Endothelial cell of umbilical vein (primary cell): ENCODE results near the gene HDAC9. TPM values are rescaled to one million over a fixed set of nuclear protein-coding genes. Genes with fewer than 3 reads are reported as not detected.

Source experiments
- BruUV-seq: library from RNA; stranded (reverse); fragments of 400-500 nt; replicated peaks from 2 replicates; lab custom pipeline; 2021; lab: Mats Ljungman, UMichigan
- CTCF ChIA-PET: fragments of 300-600, 350-600 bp; sonication (Branson Sonifier 250); formaldehyde crosslinking; loops from one replicate; lab custom pipeline; 2021; ENCODE audit warnings: antibody characterized with exemption, inconsistent platforms; lab: Charles Lee
- POLR2A ChIA-PET: fragments of 300-600, 350-600 bp; sonication (Branson Sonifier 250); formaldehyde crosslinking; loops from one replicate; lab custom pipeline; 2021; ENCODE audit warnings: antibody characterized with exemption, inconsistent platforms; lab: Charles Lee
- DNase-seq: peaks from one replicate; pipeline ENCODE4 v3.0.0-alpha.2; 2011; ENCODE audit warnings: low read depth, low spot score
- FAIRE-seq: peaks from 2 replicates; lab custom pipeline; 2011; peaks lifted over from hg19 to GRCh38; lab: Jason Lieb, UNC
- H2AFZ ChIP-seq: 2 replicates; pipeline ENCODE4 v1.6.0; 2012; ENCODE audit warnings: low read depth, low read length, control low read depth, inconsistent platforms
- H3K27ac ChIP-seq: 2 replicates; pipeline ENCODE4 v1.5.1; 2011; ENCODE audit warnings: low read depth, mild to moderate bottlenecking, control low read depth, low read length, moderate library complexity; ENCODE audit not compliant: insufficient read depth
- H3K27me3 ChIP-seq, 2 experiments: 2 replicates each; pipeline versions ENCODE4 v1.6.0 to v1.6.1; 2011; ENCODE audit warnings: low read length in 2 of 2, mixed read lengths in 1 of 2; ENCODE audit not compliant: control insufficient read depth in 2 of 2, insufficient read depth in 2 of 2
- H3K36me3 ChIP-seq, 2 experiments: 2 replicates in 1 of 2; 3 replicates in 1 of 2; pipeline ENCODE4 v1.5.1; 2011; ENCODE audit warnings: low read length in 2 of 2, mild to moderate bottlenecking in 1 of 2, moderate library complexity in 1 of 2; ENCODE audit not compliant: control insufficient read depth in 2 of 2, insufficient read depth in 2 of 2; ENCODE audit errors: extremely low read depth in 1 of 2
- H3K4me1 ChIP-seq: 3 replicates; pipeline ENCODE4 v1.5.1; 2011; ENCODE audit warnings: mild to moderate bottlenecking, low read length; ENCODE audit not compliant: control insufficient read depth, insufficient read depth; ENCODE audit errors: extremely low read depth
- H3K4me2 ChIP-seq: 2 replicates; pipeline ENCODE4 v1.6.1; 2011; ENCODE audit warnings: low read length, control low read depth, mixed read lengths; ENCODE audit not compliant: insufficient read depth
- H3K4me3 ChIP-seq, 3 experiments: fragments of 200-600 bp in 1 of 3; sonication (generic), shearing (Covaris generic) in 1 of 3; replicated peaks in 1 of 3; 2 replicates each; pipeline ENCODE4 v1.5.1; 2011 to 2016; ENCODE audit warnings: control low read depth in 3 of 3, low read length in 3 of 3, mild to moderate bottlenecking in 2 of 3, inconsistent platforms in 1 of 3, low read depth in 1 of 3, moderate library complexity in 1 of 3; ENCODE audit not compliant: insufficient read depth in 1 of 3
- H3K79me2 ChIP-seq: 2 replicates; pipeline ENCODE4 v1.6.0; 2012; ENCODE audit warnings: low read length, inconsistent platforms; ENCODE audit not compliant: control insufficient read depth, insufficient read depth
- H3K9ac ChIP-seq: replicated peaks from 2 replicates; pipeline ENCODE3; 2011; ENCODE audit warnings: low read length, control low read depth; ENCODE audit not compliant: insufficient read depth; ENCODE audit errors: extremely low read depth
- H3K9me1 ChIP-seq: replicated peaks from 3 replicates; pipeline ENCODE4 v1.6.0; 2011; ENCODE audit warnings: mild to moderate bottlenecking, low read length; ENCODE audit not compliant: control insufficient read depth, insufficient read depth; ENCODE audit errors: extremely low read depth
- H3K9me3 ChIP-seq: replicated peaks from 2 replicates; pipeline ENCODE4 v1.5.1; 2012; ENCODE audit warnings: low read length, inconsistent platforms; ENCODE audit not compliant: control insufficient read depth, insufficient read depth
- H4K20me1 ChIP-seq: replicated peaks from 2 replicates; pipeline ENCODE3; 2011; ENCODE audit warnings: mild to moderate bottlenecking, low read length; ENCODE audit not compliant: control insufficient read depth, insufficient read depth; ENCODE audit errors: extremely low read depth
- CTCF ChIP-seq, 2 donors: IDR thresholded peaks; 1 replicate in 1 of 2; 2 replicates in 1 of 2; pipeline ENCODE4 v1.5.1; 2011; ENCODE audit warnings: low read length in 2 of 2, mild to moderate bottlenecking in 2 of 2, moderate library complexity in 2 of 2, control low read depth in 1 of 2, inconsistent platforms in 1 of 2, low read depth in 1 of 2; ENCODE audit not compliant: insufficient read depth in 1 of 2; ENCODE audit errors: extremely low read depth in 1 of 2
- EZH2 ChIP-seq: IDR thresholded peaks from 2 replicates; pipeline ENCODE4 v1.6.1; 2012; ENCODE audit warnings: borderline replicate concordance, low read depth, mild to moderate bottlenecking, moderate library complexity, low read length, inconsistent platforms; ENCODE audit not compliant: severe bottlenecking
- FOS ChIP-seq: IDR thresholded peaks from 2 replicates; pipeline ENCODE4 v1.6.1; 2011; ENCODE audit warnings: mild to moderate bottlenecking, low read length, moderate library complexity, borderline replicate concordance; ENCODE audit not compliant: insufficient read depth
- GATA2 ChIP-seq: IDR thresholded peaks from 2 replicates; pipeline ENCODE4 v1.7.0; 2011; ENCODE audit warnings: low read depth, mild to moderate bottlenecking, moderate library complexity, mixed read lengths, low read length; ENCODE audit not compliant: insufficient read length, insufficient read depth
- JUN ChIP-seq: IDR thresholded peaks from 2 replicates; pipeline ENCODE4 v1.6.1; 2011; ENCODE audit warnings: borderline replicate concordance, low read depth; ENCODE audit not compliant: insufficient read length, insufficient read depth
- MAX ChIP-seq: IDR thresholded peaks from 2 replicates; pipeline ENCODE4 v1.6.1; 2011; ENCODE audit not compliant: insufficient read depth, insufficient read length
- MYC ChIP-seq: IDR thresholded peaks from one replicate; pipeline ENCODE4 v1.6.1; 2011; ENCODE audit warnings: mild to moderate bottlenecking, low read depth, low read length
- POLR2A ChIP-seq: IDR thresholded peaks from 2 replicates; pipeline ENCODE4 v1.6.1; 2012; ENCODE audit warnings: low read depth, mild to moderate bottlenecking, control low read depth, low read length
- POLR2AphosphoS5 ChIP-seq: IDR thresholded peaks from 2 replicates; pipeline ENCODE4 v1.6.1; 2012; ENCODE audit warnings: low read depth, mild to moderate bottlenecking, control low read depth, low read length, moderate library complexity; ENCODE audit not compliant: insufficient read depth
- dilution Hi-C: fragments of 300-500 bp; cut with MboI; formaldehyde crosslinking; loops from one replicate; pipeline ENCODE4 v1.15.0; 2019; ENCODE audit warnings: low sequenced_read_pairs; ENCODE audit not compliant: extremely low pct_ligation_motif_present
- intact Hi-C: fragments of 100-400 bp; cut with micrococcal nuclease; formaldehyde crosslinking; loops from one replicate; pipeline ENCODE4 v1.10.0; 2022
- polyA plus RNA-seq, 4 experiments: library from polyadenylated mRNA; depleted of rRNA in 3 of 4; stranded (reverse) in 3 of 4; unstranded in 1 of 4; fragments of >200 nt; gene quantifications; 2 replicates each; pipeline versions ENCODE4 v1.2.1 to v1.2.3, GENCODE V29; 2011 to 2012; ENCODE audit warnings: missing spikeins in 1 of 4
- total RNA-seq: library from RNA; stranded (reverse); gene quantifications from 2 replicates; pipeline ENCODE4 v1.2.3, GENCODE V29; 2021

Gene HDAC9
- total and polyA plus RNA-seq, 2 donors (not counting 3 experiments of a cell fraction or from before 2014, with no cell fraction given) = 1.8 to 11.6 TPM

GRCh38 chr7:18558503-18558902 is 63.0 kb downstream of the HDAC9 start:
- H3K27me3 ChIP-seq = no peaks in the 10 kb centered on the region
- intact Hi-C loops (no loop called here), dilution Hi-C loops (loop anchor here (25.0 kb wide), 1 partner anchor 196 kb away; no protein-coding TSS in a partner anchor)
- BruUV-seq = no TSS peak
- H3K9me1 ChIP-seq = no peaks in the 10 kb centered on the region
- no peak for FAIRE-seq
- no peaks in the 10 kb centered on the region for H3K9me3 ChIP-seq
- CTCF ChIA-PET = interaction anchor here (0.9 to 5.3 kb wide), 5 partner anchors 9 to 206 kb away, joined by 3 to 19 read pairs (median 5); no protein-coding TSS in a partner anchor
- TF ChIP-seq EZH2 (no peak), GATA2 (no peak), POLR2AphosphoS5 (no peak), JUN (no peak), MYC (no peak)
- H3K4me2 ChIP-seq = no peak overlapping the region
- no peak overlapping the region for H2AFZ ChIP-seq
- no peak for DNase-seq
- H3K27ac ChIP-seq = no peak overlapping the region
- no peak overlapping the region for H3K4me3 ChIP-seq
- H3K4me1 ChIP-seq = peaks cover 3% of the 10 kb centered on the region
- H3K9ac ChIP-seq = no peak overlapping the region
- no peaks in the 10 kb centered on the region for H3K36me3 ChIP-seq
- H4K20me1 ChIP-seq = no peaks in the 10 kb centered on the region
- POLR2A ChIA-PET = no interaction called here
- H3K79me2 ChIP-seq = no peaks in the 10 kb centered on the region

GRCh38 chr7:18558910-18559309 is 63.4 kb downstream of the HDAC9 start:
- Histone ChIP-seq H3K9me1 (no peaks in the 10 kb centered on the region), H2AFZ (no peak overlapping the region), H3K27me3 (no peaks in the 10 kb centered on the region), H3K4me1 (peaks cover 3% of the 10 kb centered on the region), H3K36me3 (no peaks in the 10 kb centered on the region), H3K9ac (no peak overlapping the region), H4K20me1 (no peaks in the 10 kb centered on the region), H3K9me3 (no peaks in the 10 kb centered on the region), H3K79me2 (no peaks in the 10 kb centered on the region), H3K27ac (no peak overlapping the region), H3K4me2 (no peak overlapping the region), H3K4me3 (no peak overlapping the region)
- TF ChIP-seq JUN (no peak), MAX (no peak), GATA2 (no peak), POLR2AphosphoS5 (no peak), FOS (no peak), CTCF (IDR thresholded peaks at IDR 0.05; ENCODE audit: extremely low read depth in 1 of 2, insufficient read depth in 1 of 2, low read depth in 1 of 2, low read length in 2 of 2) (no peak), MYC (no peak), EZH2 (no peak), POLR2A (no peak)
- ChIA-PET POLR2A (no interaction called here), CTCF (interaction anchor here (0.9 to 5.3 kb wide), 5 partner anchors 8 to 206 kb away, joined by 3 to 19 read pairs (median 5); no protein-coding TSS in a partner anchor)
- dilution Hi-C loops (loop anchor here (25.0 kb wide), 1 partner anchor 197 kb away; no protein-coding TSS in a partner anchor), intact Hi-C loops (no loop called here)
- BruUV-seq = no TSS peak
- DNase-seq (no peak), FAIRE-seq (no peak)
